HG03045 (cell line): ENCODE measurements around the gene NUBP2.

Experiments
- ATAC-seq: cut with Tn5 transposase; IDR thresholded peaks from one replicate; pipeline ENCODE4 v1.9.1; 2021; ENCODE audit warnings: mild to moderate bottlenecking, moderate library complexity; ENCODE audit not compliant: unreplicated experiment

The NUBP2 gene

DNA sequence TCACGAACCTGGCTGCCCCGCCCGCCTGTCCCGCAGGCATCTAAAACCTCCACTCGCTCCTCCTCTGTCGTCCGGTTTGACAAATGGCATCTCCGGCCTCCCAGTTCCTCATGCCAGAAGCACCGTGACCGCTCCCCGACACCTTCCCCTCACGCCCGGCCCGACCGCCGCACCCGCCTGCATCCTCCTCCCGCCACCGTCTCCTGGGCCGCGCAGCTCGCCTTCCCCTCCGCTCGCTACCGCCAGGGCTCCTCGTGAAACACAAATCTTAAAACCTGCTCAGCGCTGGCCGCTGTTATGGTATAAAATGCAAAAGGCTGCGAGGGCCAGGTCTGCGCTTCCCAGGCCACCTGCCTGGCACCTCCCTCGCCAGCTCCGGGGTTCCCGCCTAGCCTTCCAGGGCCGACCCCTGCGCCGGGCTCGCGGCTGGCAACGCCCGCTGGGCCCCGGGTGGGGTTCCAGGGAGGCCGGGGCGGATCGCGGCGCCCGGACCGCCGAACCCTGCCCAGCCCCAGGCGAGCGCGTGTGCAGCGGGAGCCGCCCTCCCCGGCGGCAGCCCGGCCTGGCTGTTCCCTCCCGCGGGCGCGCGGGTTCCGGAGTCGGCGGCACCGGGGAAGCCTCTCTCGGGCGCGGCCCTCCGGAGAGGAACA lies 877 bp upstream of the NUBP2 start:
- no peak for ATAC-seq

DNA sequence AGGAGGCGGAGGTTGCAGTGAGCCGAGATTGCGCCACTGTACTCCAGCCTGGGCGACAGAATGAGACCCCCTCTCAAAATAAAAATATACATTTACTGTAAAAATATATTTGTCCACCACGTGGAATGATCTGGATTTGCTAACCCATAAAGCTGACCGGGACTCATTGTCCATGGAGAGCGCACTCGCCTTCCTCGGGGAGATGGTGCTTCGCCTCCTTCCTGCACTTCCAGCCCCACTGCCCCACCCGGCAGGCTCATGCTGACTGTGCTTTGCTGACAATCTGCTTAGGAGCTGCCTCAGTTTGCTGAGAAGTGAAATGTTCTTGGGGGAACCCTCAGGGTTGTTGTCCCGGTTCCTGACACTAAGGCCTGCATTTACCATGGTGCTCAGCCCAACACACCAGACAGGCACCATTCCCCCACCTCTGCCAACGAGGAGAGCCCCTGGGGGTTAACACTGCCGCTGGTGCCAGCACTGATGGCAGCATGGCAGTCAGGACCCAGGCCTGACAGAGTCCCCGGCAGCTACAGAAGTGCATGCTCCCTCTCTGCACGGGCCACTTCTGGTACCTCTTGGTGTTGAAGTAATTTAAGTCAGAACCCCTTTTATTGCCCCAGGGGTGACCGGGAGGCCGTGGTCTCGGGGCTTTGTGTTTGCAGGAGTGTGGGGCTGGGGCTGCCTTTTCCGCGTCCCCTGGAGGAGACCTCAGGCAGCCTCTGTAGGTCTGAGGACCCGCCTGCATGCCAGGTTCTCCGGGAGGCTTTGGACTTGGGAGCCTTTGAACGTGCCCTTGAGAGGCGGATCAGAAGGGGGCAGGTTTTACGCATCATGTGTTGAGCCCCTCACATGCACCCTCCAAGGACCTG lies 2.5 kb downstream of the NUBP2 start:
- no peak for ATAC-seq

GRCh38 chr16:1785846-1786170 lies 3.0 kb downstream of the NUBP2 start:
- ATAC-seq, result no peak

GRCh38 chr16:1786242-1787055 lies 3.7 kb downstream of the NUBP2 start:
- ATAC-seq, result no peak

DNA sequence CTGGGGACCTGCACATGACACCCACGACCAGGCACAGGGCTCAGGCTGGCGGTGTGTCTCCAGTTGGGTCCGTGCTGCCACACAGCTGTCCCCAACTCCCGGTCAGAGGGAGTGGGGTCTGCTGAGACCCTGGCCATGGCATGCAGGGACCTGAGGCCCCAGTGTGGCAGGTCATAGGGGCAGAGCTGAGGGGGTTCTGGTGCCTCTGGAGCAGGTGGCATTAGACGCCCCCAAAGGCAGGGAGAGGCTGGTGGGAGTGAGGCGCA lies 4.2 kb downstream of the NUBP2 start:
- no peak for ATAC-seq

DNA sequence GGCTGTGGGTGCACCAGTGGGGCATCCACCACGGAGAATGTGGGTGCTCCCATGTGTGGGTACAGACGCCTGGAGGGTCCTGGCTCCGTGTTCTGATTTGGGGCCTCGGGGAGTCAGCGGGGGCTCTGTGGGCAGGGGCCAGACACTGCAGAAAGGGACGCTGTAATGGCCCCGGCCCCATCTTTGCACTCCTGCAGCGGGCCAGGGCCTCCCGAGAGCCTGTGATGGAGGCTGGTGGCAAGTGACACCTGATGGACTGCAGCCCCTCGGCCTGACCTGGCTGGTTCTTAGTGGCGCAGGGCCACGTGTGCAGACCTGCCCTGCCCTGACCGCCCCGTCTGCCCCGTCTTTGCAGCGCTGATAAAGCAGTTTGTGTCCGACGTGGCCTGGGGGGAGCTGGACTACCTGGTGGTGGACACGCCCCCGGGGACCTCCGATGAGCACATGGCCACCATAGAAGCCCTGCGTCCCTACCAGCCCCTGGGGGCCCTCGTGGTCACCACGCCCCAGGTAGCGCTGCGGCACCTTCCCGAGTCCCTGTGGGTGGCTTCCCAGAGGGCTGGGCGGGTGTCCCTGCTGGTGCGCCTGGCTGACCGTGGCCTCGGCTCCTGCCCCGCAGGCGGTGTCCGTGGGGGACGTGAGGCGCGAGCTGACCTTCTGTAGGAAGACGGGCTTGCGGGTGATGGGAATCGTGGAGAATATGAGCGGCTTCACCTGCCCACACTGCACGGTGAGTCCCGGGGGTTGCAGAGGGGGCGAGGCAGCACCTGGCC lies 4.7 kb downstream of the NUBP2 start:
- no peak for ATAC-seq

DNA sequence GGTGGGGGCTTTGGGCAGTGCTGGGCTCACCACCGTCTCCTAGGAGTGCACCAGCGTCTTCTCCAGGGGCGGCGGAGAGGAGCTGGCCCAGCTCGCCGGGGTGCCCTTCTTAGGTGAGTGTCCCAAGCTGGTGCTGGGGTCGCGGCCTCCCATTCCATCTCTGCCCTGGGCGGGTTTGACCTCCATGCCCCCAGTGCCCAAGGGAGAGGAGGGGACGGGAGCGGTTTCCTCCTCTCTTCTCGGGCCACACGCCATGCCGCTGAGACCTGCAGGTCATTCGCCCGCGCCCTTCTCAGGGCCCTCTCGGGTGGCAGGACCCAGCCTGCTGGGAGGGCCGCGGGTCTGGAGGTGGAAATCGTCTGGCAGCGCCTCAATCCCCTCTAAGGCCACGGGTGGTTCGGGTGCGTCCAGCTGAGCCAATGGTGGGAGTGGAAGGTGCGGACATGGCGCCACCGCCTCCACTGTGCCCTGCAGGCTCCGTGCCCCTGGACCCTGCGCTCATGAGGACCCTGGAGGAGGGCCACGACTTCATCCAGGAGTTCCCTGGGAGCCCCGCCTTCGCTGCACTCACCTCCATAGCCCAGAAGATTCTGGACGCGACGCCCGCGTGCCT lies 5.4 kb downstream of the NUBP2 start:
- ATAC-seq, result no peak

- ATAC-seq, result no peak
Measured at GRCh38 chr16:1788708-1789100, 5.9 kb downstream of the NUBP2 start.

DNA sequence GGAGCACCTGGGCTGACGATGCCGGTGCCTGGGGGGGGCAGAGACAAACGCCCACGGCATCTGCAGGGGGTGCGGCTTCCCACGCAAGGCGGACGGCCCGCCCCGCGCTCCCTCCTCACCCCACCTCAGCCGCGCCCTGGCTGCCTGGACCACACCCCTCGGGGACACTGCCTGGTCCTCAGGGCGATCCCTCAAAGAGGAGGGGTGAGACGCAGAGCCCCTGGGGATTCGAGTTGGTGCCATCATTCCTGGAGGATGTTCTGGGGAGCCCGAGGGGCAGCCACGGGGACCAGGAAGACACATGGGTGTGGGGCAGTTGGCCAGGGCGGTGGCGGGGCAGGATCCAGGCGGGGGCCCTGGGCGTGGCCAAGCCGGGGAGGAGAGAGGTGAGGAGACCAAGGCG lies 6.9 kb downstream of the NUBP2 start:
- no peak for ATAC-seq

DNA sequence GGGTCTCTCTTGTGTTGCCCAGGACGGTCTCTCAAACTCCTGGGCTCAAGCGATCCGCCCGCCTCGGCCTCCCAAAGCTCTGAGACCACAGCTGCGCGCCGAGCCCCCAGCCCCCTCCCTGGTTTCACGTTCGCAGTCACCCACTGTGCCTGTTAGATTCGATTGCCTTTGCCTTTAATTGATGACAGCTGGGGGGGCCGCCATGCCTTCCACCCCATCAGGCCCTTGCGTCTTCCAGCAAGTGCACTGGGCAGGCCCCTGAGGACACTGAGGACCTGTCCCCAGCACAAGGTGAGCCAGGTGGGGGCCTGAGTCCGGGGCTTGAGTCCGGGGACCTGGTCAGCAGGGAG lies 7.5 kb downstream of the NUBP2 start:
- ATAC-seq, result no peak

DNA sequence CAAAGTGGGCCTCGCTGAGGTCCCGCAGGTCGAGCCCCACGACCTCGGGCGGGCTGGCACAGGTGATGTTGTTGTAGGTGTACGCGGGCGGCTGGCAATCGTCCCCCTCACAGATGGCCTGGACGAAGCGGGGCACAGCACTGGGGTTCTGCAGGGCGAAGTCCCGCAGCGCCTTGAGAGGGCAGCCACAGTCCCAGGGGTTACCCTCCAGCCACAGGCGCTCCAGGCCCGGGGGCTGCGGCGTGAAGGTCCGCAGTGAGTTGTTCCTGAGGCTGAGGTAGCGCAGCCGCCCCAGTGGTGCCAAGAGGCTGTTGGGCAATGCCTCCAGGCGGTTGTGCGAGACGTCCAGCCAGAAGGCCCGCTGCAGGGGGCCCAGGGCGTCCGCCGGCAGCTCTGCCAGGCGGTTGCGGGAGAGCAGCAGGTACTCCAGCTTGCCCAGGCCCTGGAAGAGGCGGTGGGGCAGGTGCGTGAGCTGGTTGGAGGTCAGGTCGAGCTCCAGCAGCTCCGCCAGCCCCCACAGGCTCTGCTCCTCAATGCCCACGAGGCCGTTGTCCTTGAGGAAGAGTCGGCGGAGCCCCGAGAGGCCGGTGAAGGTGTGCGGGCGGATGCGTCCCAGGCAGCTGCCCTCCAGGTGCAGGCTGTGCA lies 8.0 kb downstream of the NUBP2 start:
- ATAC-seq, result no peak

DNA sequence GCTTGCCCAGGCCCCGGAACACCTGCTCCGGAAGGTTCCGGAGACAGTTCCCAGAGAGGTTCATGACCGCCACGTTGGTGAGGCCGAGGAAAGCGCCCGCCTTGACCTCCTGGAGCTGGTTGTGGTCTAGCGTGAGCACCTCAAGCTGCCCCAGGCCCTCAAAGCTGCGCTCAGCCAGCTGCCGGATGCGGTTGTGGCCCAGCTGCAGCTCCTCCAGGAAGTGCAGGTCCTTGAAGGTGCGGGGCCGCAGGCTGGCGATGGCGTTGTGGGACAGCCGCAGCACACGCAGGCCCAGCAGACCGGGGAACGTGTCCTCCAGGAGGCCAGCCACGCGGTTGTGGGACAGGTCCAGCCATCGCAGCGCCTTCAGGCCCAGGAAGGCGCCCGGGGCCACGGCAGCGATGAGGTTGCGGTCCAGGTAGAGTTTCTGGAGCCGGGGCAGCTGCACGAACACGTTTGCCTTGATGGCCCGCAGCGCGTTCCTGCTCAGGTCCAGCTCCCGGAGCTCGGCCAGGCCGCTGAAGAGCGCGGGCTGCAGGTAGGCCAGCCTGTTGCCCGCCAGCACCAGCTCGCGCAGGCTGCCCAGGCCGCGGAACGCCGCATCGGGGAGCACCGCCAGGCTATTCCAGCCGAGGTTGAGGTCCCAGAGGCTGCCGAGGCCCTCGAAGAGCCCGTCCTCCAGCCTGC lies 8.6 kb downstream of the NUBP2 start:
- ATAC-seq, result no peak

- no peak for ATAC-seq
Measured at GRCh38 chr16:1791943-1792812, 9.4 kb downstream of the NUBP2 start.

- ATAC-seq, result no peak
Measured at GRCh38 chr16:1792836-1793577, 10.2 kb downstream of the NUBP2 start.

GRCh38 chr16:1793578-1794220 lies 10.9 kb downstream of the NUBP2 start, which contains the start of gene IGFALS:
Gene IGFALS, minus strand, starts transcription at chr16:1793705. Its CDS starts 53 bp downstream, at chr16:1793652.
- no peak for ATAC-seq

GRCh38 chr16:1794221-1794871 lies 11.6 kb downstream of the NUBP2 start:
- ATAC-seq, result no peak
